GM20000 (cell line): Measurements from ENCODE around the gene SOX18.

Experiments used
- DNase-seq: peaks from one replicate; pipeline ENCODE4 v3.0.0; 2012; ENCODE audit warnings: low spot score
- TF ChIP-seq, protein P1 (sequence below): IDR thresholded peaks from 2 replicates; pipeline ENCODE4 v1.5.1; 2012; ENCODE audit warnings: mild to moderate bottlenecking, control low read depth; ENCODE audit errors: extremely low read depth, missing control alignments

The SOX18 gene

DNA sequence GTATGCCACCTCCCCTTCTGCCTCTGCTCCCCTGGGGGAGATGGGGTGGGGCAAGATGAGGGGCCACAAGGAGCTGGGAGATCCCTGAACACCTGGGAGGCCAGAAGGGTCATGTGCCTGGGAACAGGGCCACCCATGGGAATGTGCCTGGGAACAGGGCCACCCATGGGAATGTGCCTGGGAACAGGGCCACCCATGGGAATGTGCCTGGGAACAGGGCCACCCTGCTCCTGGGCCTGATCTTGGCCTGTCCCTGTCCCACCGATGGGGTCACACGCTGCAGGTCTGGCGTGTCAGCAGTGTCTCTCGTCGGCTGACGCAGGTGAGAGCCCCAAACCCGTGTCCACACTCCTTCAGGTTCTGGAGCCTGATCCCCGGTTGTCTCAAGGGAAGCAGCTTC, 25.5 kb upstream of the SOX18 start:
- TF ChIP-seq, protein P1, sequence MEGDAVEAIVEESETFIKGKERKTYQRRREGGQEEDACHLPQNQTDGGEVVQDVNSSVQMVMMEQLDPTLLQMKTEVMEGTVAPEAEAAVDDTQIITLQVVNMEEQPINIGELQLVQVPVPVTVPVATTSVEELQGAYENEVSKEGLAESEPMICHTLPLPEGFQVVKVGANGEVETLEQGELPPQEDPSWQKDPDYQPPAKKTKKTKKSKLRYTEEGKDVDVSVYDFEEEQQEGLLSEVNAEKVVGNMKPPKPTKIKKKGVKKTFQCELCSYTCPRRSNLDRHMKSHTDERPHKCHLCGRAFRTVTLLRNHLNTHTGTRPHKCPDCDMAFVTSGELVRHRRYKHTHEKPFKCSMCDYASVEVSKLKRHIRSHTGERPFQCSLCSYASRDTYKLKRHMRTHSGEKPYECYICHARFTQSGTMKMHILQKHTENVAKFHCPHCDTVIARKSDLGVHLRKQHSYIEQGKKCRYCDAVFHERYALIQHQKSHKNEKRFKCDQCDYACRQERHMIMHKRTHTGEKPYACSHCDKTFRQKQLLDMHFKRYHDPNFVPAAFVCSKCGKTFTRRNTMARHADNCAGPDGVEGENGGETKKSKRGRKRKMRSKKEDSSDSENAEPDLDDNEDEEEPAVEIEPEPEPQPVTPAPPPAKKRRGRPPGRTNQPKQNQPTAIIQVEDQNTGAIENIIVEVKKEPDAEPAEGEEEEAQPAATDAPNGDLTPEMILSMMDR: no peak
- DNase-seq: no peak

DNA sequence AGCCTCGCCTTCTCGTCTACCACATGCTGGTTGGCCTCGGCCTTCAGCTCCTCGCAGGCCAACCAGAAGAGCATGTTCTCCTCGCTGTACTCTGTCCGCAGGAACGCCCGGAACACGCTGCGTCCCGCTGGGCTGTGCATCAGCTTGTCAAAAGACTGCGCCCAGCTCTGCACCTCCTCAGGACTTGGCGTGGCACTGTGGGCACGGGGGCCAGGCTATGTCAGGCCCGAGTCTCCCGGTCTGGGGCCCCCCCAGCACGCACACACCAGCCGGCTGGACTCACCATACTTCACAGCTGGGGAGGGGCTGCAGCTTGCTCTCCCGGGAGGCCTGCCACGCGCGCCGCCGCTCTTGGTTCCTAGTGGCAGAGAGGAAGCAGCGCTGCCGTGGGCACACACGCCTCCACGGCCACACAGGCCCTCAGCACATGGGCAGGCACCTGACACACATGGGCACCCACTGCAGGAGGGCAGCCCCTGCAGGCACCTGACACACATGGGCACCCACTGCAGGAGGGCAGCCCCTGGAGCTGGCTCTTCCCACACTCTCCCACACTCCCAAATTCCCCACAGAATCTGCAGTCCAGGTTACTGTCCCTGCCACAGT, 24.8 kb upstream of the SOX18 start:
- DNase-seq: no peak
- TF ChIP-seq, protein P1: no peak

DNA sequence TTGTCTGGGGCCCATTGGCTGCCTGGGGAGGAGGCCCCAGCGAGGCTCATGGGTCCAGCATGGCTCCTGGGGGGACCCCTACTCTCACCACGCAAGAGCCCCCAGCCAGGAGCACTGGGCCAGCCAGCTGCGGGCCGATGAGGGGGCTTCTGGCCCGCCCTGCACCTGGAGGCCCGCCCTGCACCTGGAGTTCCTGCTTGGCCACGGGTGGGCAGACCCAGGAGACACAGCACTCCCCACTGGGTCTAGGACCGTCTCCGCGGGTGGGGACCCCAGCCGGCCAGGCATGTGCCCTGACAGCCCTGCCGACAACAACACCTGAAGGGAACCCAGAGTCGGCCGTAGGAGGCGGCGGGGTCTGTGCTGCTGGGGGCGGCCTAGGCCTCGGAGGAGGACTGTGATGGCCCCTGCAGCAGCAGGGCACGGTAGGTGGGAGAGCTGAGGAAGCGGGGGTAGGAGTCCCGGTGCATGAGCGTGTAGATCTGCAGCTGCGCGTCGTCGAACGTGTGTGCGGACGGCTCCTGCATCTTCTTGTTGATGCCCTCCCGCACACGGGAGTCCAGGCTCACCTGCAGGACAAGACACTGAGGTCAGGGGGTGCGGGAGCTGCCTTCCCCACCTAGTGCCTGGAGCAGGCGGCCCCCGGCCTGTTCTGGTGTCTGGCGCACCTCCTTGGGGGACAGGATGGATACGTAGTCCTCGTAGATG, 24.2 kb upstream of the SOX18 start:
- no peak for DNase-seq
- TF ChIP-seq, protein P1: no peak

DNA sequence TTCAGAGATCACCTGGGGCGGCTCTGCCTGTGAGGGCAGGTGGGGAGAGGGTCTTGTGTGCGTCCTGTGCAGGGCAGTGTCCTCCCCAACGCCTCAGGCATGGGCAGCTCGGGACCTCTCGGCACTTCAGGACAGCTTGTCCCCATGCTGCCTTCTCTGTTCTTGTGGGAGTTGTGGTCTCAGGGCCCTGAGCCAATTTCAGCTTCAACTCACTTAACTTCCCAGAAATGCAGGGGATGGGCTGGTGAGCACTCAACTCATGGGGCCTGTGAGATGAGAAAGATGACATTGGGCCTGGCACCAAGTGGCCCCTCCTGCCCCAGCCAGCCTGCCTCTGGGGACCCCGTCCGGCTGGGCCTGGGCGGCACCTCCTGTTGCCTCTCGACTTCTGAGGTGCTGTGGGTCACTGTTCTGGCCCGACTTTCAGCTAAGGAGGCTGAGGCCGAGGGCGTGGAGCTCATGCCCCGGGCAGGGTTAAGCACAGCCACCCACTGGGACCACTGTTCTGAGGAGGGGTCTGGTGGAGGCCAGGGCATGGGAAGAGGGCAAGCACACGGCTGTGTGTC, 23.1 kb upstream of the SOX18 start:
- TF ChIP-seq, protein P1: no peak
- no peak for DNase-seq

DNA sequence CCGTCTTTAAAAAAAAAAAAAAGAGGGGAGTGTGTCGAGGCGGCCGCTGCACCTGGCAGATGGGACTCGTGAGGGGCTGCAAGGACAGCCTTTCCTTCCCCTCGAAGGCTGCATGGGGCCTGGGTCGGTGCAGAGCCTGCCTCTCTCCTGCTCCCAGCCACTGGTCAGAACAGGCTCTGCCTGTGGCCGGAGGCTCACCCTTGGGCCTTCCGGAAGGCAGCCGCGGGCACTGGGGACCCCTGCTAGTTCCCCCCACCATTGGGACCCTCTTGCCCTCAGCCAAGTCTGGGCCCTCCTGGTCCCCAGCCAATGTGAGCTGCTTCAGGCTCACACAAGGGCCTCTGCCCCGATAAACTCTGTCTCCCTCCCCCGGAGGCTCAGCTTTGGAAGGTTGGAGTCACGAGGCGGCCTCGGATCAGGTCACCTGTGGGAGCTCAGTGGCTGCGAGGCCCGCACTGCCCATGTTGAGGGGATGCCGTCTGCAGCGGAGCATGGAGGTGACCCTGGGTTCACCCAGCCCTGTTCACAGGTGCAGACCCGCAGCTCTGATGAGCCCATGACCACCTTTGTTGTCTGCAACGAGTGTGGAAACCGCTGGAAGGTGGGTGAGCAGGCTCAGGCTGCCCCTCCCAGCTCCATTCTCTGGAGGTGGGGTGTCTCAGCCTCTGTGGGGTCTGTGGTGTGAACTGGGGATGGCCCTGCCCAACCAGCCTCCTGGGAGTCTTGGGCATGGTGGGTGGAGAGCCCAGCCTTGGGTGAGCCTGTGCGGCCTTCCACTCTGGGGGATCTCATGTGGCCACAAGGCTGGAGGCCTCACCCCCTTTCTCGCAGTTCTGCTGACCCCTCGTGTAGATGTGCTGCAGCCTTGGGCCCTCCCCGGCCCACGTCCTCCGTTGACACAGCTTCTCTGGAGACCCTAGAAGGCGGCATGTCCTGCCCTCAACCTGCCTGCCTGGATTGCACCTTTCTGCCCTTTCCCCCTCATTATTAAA, 22.2 kb upstream of the SOX18 start:
- no peak for DNase-seq
- TF ChIP-seq, protein P1: no peak

DNA sequence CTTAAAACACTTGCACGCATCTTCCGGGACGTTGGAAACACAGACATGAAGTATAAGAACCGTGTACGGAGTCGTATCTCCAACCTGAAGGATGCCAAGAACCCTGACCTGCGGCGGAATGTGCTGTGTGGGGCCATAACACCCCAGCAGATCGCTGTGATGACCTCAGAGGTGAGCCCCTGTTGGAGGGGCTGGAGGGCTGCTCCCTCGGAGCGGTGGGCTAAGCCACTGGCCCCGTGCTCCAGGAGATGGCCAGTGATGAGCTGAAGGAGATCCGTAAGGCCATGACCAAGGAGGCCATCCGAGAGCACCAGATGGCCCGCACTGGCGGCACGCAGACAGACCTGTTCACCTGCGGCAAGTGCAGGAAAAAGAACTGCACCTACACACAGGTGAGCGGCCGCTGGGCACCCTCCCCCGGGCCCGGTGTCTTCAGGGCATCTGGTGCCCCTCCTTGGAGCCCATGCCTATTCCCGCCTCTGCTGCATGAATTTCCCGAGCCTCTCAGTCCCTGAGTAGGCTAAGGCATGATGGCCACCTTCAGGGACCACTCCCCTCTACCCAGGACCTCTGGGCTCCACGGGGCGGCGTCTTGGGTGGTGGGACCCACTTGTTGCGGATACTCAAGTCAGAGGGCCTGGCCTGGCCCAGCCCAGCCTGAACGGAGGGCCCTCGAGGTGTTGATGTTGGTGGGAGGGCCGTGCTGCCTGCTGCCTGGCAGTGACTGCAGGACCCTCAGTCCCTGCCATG, 21.0 kb upstream of the SOX18 start:
- TF ChIP-seq, protein P1: no peak
- no peak for DNase-seq
